ENCODE measurements around the gene MED8. TPM values are rescaled to one million over a fixed set of nuclear protein-coding genes. Genes with fewer than 3 reads are reported as not detected.
A peak's percentile ranks its signal among the peaks of the same experiment; 100 is the strongest.

Gene MED8, protein sequence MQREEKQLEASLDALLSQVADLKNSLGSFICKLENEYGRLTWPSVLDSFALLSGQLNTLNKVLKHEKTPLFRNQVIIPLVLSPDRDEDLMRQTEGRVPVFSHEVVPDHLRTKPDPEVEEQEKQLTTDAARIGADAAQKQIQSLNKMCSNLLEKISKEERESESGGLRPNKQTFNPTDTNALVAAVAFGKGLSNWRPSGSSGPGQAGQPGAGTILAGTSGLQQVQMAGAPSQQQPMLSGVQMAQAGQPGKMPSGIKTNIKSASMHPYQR
- 15.9 TPM for polyA plus RNA-seq (2013, experiment 1 of 2)
- 14.8 TPM for polyA plus RNA-seq (2013, experiment 2 of 2)

DNA sequence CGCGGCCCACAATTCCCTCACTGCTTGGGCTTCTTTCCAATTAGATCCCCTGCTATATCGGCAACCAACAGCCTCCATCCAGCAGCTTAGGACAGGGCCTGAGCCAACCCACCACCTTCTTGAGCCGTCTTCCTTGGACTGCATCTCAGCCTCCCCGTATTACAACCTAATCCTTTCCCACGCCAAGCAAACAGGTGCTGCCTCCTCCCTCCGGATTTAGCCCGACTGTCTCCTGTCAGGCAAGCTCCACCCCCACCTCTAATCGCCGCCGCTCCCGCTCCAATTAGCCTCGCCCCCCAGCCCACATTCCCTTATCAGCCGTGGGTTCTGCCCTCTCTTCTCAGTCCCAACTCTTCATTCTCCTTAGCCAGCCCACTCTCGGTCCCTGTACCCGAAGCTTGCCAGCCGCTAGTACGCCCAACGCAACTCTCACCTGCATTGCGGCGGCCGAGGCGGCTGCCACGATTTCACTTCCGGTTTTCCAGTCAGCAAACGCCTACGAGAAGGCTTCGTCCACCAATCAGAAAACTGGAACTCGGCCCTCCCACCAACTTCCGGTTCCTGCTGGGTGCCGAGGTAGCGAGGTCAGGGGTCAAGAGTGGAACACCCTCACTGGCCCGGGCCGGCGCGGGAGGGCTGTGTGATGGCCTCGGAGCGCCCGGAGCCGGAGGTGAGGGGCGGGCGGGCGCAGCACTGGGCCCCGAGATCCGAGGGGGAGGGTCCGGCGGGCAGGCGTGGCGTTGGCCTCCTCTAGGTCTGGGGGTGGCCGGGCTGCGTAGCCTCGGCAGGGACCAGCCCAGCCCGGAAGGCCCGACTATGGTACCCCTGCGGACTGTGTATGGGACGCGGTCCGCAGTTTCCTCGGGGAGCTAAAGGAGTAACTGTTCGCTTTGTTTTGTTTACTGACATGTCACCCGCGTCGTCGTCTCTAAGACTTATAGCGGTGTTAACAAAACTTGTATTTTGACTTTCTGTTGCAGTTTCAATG lies at the start of gene MED8, which contains the start of gene SZT2:
MED8 (minus strand) TSS at position 475 of the 988 bp plus-strand sequence; CDS start at position 439, 36 bp downstream.
SZT2 (plus strand) TSS at position 574 of the 988 bp plus-strand sequence; CDS start at position 644, 70 bp downstream.
- Histone ChIP-seq H3K9ac (ENCODE audit: low read depth, low read length) (peak within 1 kb of the TSS; percentile 80), H3K9me3 (ENCODE audit: insufficient read depth, low read depth, low read length) (no peaks in the 10 kb centered on the region), H3K27me3 (ENCODE audit: insufficient read depth, low read length) (no peaks in the 10 kb centered on the region), H3K36me3 (ENCODE audit: insufficient read depth, low read length) (peaks cover 35% of the 10 kb centered on the region), H3K27ac (ENCODE audit: low read depth, low read length) (peak within 1 kb of the TSS; percentile 75), H3K4me1 (ENCODE audit: insufficient read depth, low read length) (peaks cover 4% of the 10 kb centered on the region; the same call in 1 of the 2 replicates), H3K4me3 (ENCODE audit: low read length) (peak within 1 kb of the TSS; percentile 96)
- under 1% methylated on average over 65 of the region's 65 CpGs for WGBS

DNA sequence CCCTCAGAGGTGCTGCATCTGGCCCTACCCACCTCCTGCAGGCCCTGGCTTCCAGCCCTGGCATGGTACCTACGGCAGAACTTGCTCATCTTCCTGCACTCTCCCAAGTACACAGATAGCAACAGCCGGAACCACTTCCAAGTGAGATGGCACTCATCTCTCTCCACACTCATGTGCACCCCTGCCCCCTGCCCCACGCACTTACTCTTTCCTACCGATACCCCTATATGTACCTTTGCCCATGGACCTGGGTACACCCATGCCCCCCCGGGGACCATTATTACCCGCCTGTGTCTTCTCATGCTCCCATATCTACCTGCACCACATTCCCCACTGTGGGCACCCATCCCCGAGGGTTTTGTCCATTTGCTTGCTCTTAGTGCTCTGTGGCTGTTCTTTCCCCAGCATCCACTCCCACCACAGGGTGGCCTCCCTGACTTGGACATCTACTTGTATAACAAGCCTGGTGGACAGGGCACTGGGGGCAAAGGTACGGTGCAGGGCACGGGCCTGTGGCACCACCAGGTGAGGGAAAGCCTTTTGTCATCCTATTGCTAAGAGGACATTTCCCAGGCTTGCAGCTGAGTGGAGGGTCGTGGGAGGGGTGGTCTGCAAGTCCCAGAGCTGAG lies 49.5 kb upstream of the MED8 start:
- Histone ChIP-seq H3K27me3 (ENCODE audit: insufficient read depth, low read length) (no peaks in the 10 kb centered on the region), H3K36me3 (ENCODE audit: insufficient read depth, low read length) (peaks cover 39% of the 10 kb centered on the region), H3K9ac (ENCODE audit: low read depth, low read length) (no peak overlapping the region), H3K4me3 (ENCODE audit: low read length) (no peak overlapping the region), H3K27ac (ENCODE audit: low read depth, low read length) (no peak overlapping the region), H3K9me3 (ENCODE audit: insufficient read depth, low read depth, low read length) (no peaks in the 10 kb centered on the region), H3K4me1 (ENCODE audit: insufficient read depth, low read length) (peaks cover 3% of the 10 kb centered on the region; the same call in 1 of the 2 replicates)
- 93% methylated on average over 10 of the region's 10 CpGs for WGBS

DNA sequence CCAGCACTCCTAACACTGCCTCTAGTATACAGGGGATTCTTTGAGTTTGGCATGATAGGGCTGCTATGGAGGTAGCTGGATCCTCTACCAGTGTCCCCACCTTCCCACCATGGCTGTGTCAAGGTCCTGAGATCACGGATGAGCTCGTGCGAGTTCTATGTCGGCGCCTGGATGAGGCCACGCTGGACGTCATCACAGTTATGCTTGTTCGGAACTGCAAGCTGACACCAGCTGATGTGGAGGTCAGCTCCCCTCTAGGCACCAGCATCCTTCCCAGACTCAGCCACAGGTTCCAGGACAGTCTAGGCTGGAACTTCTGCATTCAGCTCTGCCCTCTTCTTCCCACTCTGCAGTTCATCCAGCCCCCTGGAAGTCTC lies 49.0 kb upstream of the MED8 start:
- Histone ChIP-seq H3K9ac (ENCODE audit: low read depth, low read length) (no peak overlapping the region), H3K27ac (ENCODE audit: low read depth, low read length) (no peak overlapping the region), H3K36me3 (ENCODE audit: insufficient read depth, low read length) (peaks cover 39% of the 10 kb centered on the region), H3K4me3 (ENCODE audit: low read length) (no peak overlapping the region), H3K4me1 (ENCODE audit: insufficient read depth, low read length) (peaks cover 3% of the 10 kb centered on the region; the same call in 1 of the 2 replicates), H3K27me3 (ENCODE audit: insufficient read depth, low read length) (no peaks in the 10 kb centered on the region), H3K9me3 (ENCODE audit: insufficient read depth, low read depth, low read length) (no peaks in the 10 kb centered on the region)
- WGBS, result 97% methylated on average over 8 of the region's 8 CpGs

DNA sequence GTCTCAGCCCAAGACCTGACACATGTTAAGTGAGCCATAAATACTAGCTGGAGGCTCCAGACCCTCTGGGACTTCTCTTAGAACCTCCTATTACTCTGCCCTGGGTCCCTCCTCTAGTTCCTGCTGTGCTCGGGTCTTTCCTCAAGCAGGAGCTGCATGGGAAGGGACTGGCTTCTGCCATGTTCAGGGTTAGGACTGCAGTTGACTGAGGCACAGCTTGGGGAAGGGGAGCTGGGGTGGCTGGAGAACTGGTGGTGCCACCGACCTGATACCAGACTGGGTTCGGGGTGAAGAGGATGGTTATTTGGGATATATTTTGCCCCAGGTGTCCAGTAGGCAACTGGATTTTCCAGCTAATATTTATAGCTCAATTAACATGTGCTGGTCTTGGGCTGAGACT lies 48.4 kb upstream of the MED8 start:
- Histone ChIP-seq H3K27ac (ENCODE audit: low read depth, low read length) (no peak overlapping the region), H3K36me3 (ENCODE audit: insufficient read depth, low read length) (peaks cover 40% of the 10 kb centered on the region), H3K4me3 (ENCODE audit: low read length) (no peak overlapping the region), H3K4me1 (ENCODE audit: insufficient read depth, low read length) (peaks cover 3% of the 10 kb centered on the region; the same call in 1 of the 2 replicates), H3K9ac (ENCODE audit: low read depth, low read length) (no peak overlapping the region), H3K9me3 (ENCODE audit: insufficient read depth, low read depth, low read length) (no peaks in the 10 kb centered on the region), H3K27me3 (ENCODE audit: insufficient read depth, low read length) (no peaks in the 10 kb centered on the region)
- 96% methylated on average over 3 of the region's 3 CpGs for WGBS

DNA sequence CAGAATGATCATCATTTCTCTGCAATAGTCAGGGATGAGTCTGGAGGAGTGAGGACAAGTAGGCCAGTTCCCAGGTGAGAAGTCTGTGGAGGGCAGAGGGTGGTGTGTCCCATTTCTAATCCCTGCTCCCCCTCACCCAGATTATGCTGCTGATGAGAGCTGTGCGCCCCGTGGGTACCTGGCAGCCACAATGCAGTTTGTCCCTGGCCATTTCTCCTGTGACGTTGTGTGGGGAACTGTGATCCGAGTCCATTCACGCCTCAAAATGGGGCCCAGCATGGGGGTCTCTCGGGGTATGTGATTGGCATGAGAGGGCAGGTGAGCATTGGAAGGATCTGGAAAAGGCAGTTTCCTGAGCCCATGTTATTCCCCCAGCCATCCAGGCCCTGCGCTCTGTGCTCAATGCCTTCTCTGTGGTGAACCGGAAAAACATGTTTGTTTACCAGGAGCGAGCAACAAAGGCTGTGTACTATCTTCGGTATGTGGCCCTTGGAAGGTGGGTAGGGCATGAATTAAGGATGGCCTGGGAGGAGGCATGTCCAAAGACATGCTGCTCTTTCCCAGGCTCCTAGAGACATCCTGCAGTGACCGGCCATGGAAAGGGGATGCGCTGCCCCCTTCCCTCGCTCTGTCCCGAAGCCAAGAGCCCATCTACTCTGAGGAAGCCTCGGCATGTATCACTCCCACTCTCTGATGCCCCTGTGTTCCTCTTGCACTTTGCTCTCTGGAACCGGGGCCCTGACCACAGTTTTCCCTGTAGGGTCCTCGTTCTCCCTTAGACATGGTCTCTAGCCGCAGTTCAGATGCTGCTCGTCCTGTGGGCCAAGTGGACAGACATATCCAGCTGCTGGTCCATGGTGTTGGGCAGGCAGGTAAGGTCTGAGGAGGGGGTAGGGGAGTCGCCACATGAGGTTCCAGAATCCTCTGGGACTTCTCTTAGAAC lies 47.7 kb upstream of the MED8 start:
- Histone ChIP-seq H3K27me3 (ENCODE audit: insufficient read depth, low read length) (no peaks in the 10 kb centered on the region), H3K9ac (ENCODE audit: low read depth, low read length) (no peak overlapping the region; the same call in 1 of the 2 replicates), H3K4me1 (ENCODE audit: insufficient read depth, low read length) (peaks cover 3% of the 10 kb centered on the region; the same call in 1 of the 2 replicates), H3K9me3 (ENCODE audit: insufficient read depth, low read depth, low read length) (no peaks in the 10 kb centered on the region), H3K4me3 (ENCODE audit: low read length) (no peak overlapping the region), H3K27ac (ENCODE audit: low read depth, low read length) (no peak overlapping the region), H3K36me3 (ENCODE audit: insufficient read depth, low read length) (peaks cover 47% of the 10 kb centered on the region)
- WGBS, result 92% methylated on average over 20 of the region's 20 CpGs

DNA sequence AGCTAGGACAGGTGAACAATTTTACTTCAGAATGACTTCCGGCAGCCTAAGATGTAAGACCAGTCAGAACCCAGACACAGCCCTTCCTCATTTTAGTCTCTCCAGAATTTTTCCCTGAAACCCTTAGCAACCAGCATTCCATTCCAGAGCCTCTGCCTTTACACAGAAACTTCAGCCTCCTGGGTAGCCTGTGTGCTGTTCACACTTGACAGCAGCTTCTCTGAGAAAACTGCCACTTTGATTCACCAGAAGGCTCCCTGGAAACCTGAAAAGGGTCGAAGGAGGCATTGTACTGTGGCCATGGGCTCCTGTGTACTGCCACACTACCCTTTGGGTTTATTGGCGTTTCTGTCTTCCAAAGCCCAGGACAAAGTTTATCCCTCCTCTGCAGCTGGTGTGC lies 46.8 kb upstream of the MED8 start:
- peaks cover 54% of the 10 kb centered on the region for H3K36me3 ChIP-seq (ENCODE audit: insufficient read depth, low read length)

DNA sequence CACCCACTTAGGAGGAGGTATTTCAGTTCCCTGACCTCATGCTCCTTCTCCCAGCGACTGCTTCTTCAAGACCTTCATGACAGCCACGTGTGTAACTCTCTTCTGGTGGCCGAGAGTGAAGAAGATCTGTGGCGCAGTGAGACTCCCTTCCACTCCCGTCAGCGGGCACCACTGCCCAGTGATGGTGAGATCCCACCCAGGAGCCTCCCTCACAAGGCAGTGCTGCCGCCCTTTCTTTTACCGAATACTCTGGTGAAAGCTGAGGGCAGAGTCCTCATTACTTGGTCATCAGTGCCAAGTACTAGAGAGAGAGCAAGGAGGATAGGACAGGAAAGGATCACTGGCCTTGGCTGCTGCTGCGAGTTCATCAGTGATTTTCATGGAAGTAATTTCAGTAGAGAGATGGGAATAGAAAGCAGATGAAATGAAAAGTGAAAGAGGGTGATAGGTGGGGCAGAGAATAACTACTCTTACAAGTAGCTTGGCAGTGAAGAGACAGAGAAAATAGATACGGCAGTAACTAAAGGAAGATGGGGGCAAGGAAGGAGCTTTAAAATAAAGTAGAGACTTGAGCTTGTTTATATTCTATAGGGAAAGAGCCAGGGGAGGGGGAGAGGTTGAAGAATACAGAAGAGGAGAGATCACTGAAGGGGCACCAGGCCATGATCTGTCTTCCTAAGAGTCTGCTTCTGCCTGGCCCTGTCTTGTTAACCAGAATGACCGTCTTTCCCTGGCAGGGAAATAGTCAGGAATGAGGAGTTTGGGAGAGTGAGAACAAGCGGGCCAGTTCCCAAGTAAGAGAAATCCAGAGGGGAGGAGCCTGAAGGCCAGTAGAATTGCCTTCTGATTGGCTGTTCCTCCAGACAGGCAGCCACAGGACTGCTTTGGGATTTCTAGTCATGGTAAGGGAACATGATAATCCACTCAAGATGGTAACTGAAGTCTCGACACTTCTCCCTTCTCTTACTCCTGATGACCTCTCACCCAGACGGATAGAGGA lies 45.8 kb upstream of the MED8 start:
- Histone ChIP-seq H3K9me3 (ENCODE audit: insufficient read depth, low read depth, low read length) (no peaks in the 10 kb centered on the region), H3K4me3 (ENCODE audit: low read length) (no peak overlapping the region), H3K9ac (ENCODE audit: low read depth, low read length) (no peak overlapping the region), H3K27me3 (ENCODE audit: insufficient read depth, low read length) (no peaks in the 10 kb centered on the region), H3K36me3 (ENCODE audit: insufficient read depth, low read length) (peaks cover 61% of the 10 kb centered on the region), H3K4me1 (ENCODE audit: insufficient read depth, low read length) (peaks cover 3% of the 10 kb centered on the region; the same call in 1 of the 2 replicates), H3K27ac (ENCODE audit: low read depth, low read length) (no peak overlapping the region)
- WGBS, result 94% methylated on average over 14 of the region's 14 CpGs

More for the DNA sequence above, 46.8 kb upstream of the MED8 start:
- Histone ChIP-seq H3K27ac (ENCODE audit: low read depth, low read length) (no peak overlapping the region), H3K27me3 (ENCODE audit: insufficient read depth, low read length) (no peaks in the 10 kb centered on the region), H3K4me3 (ENCODE audit: low read length) (no peak overlapping the region), H3K9me3 (ENCODE audit: insufficient read depth, low read depth, low read length) (no peaks in the 10 kb centered on the region), H3K4me1 (ENCODE audit: insufficient read depth, low read length) (peaks cover 3% of the 10 kb centered on the region; the same call in 1 of the 2 replicates), H3K9ac (ENCODE audit: low read depth, low read length) (no peak overlapping the region)
- WGBS, result 90% methylated on average over 3 of the region's 3 CpGs

DNA sequence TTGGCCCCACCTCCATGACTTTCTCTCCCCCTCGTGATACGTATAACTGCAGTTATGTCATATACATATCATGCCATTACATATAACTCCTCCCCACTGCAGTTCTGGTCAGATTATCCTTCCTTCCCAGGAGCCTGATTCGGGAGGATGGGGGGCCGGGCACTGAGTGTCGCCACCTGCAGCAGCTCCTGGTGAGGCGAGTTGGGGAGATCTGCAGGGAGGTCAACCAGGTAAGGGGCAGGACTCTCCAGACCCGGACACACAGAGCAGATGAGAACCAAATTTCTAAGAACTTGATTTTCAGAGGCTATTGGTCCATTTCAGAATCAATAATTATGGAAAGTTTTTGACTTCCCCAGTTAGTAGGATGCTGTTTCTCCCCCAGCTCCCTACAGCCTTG lies 44.7 kb upstream of the MED8 start:
- Histone ChIP-seq H3K4me3 (ENCODE audit: low read length) (no peak overlapping the region), H3K27me3 (ENCODE audit: insufficient read depth, low read length) (no peaks in the 10 kb centered on the region), H3K27ac (ENCODE audit: low read depth, low read length) (no peak overlapping the region), H3K36me3 (ENCODE audit: insufficient read depth, low read length) (peaks cover 67% of the 10 kb centered on the region), H3K9ac (ENCODE audit: low read depth, low read length) (no peak overlapping the region), H3K4me1 (ENCODE audit: insufficient read depth, low read length) (peaks cover 3% of the 10 kb centered on the region; the same call in 1 of the 2 replicates), H3K9me3 (ENCODE audit: insufficient read depth, low read depth, low read length) (no peaks in the 10 kb centered on the region)
- WGBS, result 96% methylated on average over 7 of the region's 7 CpGs

DNA sequence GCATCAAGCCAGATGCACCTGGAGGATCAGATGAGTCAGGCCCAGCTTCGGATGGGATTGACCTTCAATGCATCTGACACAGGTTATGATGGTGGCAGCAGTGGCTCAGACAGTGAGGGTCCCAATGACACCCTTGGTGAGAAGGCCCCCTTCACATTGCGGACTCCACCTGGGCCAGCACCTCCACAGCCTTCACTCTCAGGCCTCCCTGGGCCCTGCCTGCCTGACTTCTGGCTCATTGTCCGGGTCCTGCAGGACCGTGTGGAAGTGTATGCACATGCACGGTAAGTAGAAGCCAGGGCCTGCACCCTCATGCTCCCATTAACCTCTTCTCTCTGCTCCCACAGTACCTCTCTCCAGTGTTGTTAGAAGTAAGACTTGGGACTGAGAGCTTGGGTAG lies 43.3 kb upstream of the MED8 start:
- 95% methylated on average over 5 of the region's 5 CpGs for WGBS
- Histone ChIP-seq H3K4me1 (ENCODE audit: insufficient read depth, low read length) (peaks cover 3% of the 10 kb centered on the region; the same call in 1 of the 2 replicates), H3K36me3 (ENCODE audit: insufficient read depth, low read length) (peaks cover 75% of the 10 kb centered on the region), H3K4me3 (ENCODE audit: low read length) (no peak overlapping the region), H3K9me3 (ENCODE audit: insufficient read depth, low read depth, low read length) (no peaks in the 10 kb centered on the region), H3K9ac (ENCODE audit: low read depth, low read length) (no peak overlapping the region), H3K27me3 (ENCODE audit: insufficient read depth, low read length) (no peaks in the 10 kb centered on the region), H3K27ac (ENCODE audit: low read depth, low read length) (no peak overlapping the region)

Measured in HUES64 (cell line).